Activated naive CD4-positive, alpha-beta T cell treated with anti-CD3 and anti-CD28 coated beads, Interleukin-2, amount 50 U/mL, for 16 hours (primary cell): ENCODE results near the gene SCG2.

Experiments used
- DNase-seq: peaks from one replicate; pipeline ENCODE4 v3.0.0-alpha.2; 2020

SCG2 gene, protein sequence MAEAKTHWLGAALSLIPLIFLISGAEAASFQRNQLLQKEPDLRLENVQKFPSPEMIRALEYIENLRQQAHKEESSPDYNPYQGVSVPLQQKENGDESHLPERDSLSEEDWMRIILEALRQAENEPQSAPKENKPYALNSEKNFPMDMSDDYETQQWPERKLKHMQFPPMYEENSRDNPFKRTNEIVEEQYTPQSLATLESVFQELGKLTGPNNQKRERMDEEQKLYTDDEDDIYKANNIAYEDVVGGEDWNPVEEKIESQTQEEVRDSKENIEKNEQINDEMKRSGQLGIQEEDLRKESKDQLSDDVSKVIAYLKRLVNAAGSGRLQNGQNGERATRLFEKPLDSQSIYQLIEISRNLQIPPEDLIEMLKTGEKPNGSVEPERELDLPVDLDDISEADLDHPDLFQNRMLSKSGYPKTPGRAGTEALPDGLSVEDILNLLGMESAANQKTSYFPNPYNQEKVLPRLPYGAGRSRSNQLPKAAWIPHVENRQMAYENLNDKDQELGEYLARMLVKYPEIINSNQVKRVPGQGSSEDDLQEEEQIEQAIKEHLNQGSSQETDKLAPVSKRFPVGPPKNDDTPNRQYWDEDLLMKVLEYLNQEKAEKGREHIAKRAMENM

DNA sequence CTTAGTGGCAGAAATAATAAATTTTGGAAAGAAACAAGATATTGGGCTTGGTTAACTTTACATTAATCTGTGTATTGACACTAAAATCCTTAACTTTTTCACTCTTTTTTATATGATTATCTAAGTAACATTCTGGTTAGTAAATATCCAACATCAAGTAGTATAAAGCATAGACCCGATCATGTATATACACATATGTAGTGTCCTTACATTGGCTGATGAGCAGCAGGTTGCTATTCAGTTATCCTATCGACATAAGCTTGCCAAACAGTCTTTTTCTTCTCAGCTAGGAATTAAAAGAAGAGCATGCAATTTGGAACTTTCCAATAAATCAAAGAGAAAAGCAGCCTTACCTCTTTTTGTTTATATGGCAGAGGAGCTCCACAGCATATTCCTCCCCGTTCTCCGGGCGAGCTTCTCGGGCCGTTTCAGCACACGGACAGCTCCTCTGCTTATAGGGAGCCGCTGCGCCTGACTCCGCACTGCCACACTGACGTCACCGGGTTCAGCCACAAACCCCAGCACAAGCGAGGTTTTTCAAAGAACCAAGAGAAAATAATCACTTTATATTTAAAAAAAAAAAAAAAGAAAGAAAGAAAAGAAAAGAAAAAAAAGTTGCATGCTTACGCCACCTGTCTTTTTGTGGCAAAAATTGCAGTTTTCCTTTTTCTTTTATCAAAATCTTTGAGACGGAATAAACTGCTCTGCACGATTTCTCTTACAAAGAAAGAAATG lies at the start of gene SCG2:
Gene SCG2, minus strand, starts transcription at position 430 of the 735 bp plus-strand sequence. CDS start 3,079 bp downstream, outside the sequence.
- no peak for DNase-seq

DNA sequence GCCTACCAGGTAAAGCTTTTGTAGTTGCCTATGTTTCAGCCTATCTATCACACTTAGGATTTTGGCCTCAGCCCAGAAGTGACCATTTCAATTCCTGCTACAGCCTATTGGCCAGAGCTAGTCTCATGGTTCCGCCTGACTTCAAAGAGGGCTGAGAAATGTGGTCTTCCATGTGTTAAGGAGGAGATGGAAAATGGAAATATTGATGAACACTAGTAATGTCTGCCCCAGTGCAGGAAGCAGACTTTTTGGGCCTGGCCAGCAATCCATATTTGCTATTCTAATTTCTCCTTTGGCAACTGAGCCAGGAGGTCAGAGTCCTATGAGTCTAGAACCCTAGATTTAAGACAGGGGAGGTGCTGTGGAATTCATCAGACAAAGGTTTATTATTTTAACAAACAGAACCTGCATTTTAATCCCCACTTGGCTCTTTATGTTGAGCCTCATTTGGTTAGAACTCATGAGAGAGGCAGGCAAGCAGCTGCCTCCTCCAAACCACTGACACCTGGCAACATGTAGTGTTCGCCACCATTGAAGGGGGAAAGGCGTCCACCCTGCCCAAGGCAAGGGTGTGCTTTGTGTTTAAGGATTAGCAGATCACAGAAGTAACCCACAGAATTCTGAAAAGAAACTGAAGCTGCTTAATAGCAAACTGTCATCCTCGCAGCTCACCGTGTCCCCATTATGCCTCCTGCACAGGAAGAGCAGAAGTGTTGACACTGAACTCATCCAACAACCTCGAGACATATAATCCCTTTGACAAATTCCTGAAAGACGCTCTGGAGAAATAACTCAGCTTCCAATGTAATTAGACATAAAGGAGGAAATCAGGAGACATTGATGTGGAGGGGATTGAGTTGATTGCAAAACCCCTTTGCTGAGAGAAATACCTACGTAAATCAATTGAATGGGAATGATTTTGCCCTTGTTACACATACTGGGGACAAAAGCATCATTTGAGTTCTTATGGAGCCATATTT lies 47.7 kb upstream of the SCG2 start:
- no peak for DNase-seq

DNA sequence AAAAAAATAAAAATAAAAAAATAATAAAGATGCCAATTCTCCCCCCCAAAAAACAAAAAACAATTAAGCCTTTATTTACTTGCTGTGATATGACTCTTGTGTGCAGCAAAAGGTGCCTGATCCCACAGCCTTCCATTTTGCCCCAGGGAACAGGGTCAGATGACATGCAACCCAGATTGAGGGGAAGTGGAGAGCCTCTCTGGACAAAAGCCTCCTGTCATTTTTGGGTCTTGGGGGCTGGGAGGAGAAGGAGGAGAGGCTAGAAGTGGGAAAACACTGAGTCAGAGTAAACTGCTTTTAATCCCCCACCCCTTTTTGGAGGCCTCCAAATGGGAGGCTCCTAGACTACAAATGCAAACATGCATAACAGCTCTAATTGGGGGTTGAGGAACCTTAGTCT lies 46.6 kb upstream of the SCG2 start:
- DNase-seq = no peak

DNA sequence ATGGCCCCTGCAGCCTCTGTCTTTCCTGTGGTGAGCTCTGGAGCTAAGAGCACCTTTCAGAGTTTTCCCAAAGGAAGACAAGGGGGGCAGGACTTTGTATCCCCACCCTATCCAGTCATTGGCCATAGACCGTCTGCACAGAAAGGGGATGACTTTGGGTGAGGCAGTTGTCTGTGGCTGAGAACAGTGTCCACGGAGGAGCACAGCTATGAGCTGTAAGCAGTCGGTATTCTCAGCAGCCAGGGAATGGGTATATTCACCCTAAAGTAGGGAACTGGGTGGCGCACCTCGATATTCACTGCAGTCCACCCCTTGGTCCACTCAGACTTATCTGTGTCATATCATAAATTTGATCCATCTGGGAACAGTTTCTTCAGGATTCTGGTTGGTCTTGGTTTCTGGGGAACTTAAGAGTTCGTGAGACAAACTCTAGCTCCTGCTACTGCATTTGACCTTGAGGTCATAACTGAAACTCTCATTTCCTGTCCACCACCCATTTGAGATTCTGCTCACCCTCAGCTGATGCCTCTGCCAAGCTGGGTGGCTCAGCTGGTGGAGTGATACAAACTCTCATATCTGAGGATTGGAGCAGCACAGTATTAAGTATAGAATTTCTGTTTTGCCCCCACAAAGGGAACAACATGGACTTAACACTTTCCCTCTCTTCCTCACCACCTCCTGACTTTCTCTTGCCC lies 45.2 kb upstream of the SCG2 start:
- no peak for DNase-seq

DNA sequence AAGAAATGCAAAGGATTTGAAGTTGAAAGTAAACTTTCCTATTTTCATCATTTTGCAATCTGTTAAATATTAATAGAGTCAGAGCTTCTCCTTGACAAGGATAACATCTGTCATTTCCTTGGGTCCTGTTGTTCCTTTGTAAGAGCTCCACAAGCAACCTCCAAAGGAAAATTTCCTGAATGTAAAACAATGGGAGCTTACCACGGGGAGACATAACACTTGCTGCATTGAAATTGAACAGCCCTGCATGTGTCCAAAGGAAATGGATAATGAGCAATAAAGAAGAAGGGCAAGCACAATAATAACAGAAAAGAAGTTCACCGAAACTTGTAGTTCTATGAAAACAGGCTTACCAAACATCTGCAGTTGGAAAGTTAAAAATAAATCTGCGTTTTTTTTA lies 42.0 kb upstream of the SCG2 start:
- no peak for DNase-seq

DNA sequence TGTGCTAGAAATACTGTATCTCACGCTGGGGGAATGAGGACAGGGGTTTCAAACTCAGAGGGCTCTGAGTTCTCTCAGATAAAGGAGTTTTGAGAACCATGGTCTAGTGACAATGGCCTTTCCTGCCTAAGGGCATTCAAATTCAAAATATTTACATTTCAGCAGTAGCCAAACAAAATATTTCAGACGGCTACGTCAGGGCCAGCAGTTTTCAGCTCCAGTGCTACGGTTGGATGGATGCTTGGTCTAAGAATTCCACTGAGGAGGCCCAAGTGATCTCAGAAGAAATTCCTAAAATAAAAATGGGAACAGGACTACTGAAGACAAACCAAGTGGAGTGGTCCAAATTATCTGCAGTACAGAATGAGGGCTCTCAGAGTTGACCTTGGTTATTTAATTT lies 41.1 kb upstream of the SCG2 start:
- no peak for DNase-seq

DNA sequence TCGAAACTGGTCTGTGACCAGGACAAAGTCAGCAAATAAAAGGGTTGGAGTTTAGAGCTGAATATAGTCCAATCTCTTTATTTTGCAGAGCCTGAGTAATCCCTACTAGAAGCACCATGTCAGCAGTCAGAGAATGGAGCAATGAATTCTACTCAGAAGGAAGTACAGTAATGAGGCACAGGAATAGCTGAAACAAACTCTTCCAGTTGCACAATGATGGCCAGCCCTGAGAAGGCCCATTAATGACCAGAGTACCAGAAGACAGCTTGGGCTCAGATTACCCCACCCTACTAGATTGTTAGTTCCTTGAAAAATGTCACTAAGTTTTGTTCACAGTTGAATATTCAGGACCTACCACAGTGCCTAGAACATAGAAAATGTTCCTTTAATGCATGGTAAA lies 40.3 kb upstream of the SCG2 start:
- DNase-seq = no peak

DNA sequence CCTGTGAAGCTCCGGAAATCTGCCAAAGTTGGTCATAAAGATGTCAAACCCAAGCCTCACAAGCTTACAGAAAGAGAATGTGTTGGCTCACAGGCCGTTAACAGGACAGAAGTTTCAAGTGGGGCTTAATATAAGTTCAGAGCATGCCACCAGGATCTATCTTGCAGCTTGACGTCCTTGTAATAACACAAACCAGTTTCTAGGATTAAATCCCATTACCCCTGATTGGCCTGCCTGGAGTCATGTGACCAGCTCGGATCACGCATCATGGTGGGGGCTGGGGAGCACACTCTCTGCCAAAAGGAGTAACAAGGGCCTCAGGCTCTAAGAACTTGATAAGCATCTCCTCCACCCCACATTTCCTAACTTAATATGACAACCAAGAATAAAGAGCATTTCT lies 38.9 kb upstream of the SCG2 start:
- DNase-seq = no peak

DNA sequence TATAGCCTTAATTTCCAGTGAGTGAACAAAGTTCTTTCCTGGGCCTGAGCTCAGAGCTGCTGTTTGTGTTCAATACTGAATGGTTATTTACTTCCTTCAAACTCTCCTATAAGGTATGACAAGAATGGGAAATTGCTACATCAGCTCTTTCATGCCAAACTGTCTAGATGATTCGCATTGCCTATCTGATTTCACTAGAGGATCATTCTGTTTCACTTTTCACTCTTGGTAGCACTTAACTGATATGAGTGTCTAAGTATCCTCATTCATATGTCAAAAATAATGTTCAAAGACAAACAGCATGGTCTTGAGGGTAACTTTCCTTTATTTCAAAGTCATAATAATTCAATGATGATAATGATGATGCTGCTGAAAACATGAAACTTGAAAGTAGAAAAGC lies 32.9 kb upstream of the SCG2 start:
- DNase-seq = no peak

DNA sequence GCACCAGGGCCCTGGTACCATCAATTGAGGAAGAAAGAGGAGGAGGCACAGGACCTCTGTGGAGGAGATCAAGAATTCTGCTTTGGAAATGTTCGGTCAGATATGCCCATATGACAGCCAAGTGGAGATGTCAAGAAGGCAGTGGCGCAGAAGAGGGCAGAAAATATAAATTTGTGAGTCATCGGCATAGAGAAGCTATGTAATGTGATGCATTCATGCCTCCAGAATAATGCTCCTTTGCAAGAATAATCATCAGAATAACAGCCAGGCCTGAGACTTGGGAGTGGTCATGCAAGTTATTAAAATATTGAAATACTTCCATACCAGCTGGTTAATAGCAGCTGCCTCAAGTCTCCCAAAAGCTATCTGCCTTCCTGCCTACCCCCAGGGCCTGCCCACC lies 32.1 kb upstream of the SCG2 start:
- no peak for DNase-seq

DNA sequence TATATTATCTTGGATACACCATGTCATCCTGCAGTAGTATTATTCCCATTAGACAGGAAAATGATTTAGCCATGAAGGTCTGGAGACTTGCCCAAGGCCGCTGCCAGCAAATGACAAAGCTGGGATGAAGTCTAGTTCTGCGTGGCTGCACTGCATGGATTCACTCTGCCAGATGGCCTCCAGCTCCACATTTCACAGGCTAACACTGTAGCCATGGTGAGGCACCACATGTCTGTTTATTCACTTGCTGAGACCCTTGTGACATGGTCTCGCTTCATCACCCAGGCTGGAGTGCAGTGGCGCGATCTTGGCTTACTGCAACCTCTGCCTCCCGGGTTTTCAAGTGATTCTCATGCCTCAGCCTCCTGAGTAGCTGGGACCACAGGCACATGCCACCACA lies 31.5 kb upstream of the SCG2 start:
- no peak for DNase-seq

DNA sequence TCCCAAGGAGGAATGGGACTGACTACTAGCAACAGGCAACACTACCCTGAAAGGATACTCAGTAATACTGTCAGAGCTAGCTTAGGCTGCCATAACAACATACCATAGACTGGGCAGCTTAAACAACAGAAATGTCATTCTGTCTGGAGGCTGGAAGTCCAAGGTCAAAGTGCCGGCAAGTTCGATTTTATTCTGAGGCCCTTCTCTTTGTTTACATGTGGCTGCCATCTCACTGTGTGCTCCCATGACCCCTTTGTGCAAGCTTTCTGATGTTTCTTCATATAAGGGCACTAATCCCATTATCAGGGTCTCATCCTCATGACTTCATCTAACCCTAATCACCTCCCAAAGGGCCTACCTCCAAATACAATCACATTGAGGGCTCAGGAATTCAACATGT lies 30.7 kb upstream of the SCG2 start:
- no peak for DNase-seq

DNA sequence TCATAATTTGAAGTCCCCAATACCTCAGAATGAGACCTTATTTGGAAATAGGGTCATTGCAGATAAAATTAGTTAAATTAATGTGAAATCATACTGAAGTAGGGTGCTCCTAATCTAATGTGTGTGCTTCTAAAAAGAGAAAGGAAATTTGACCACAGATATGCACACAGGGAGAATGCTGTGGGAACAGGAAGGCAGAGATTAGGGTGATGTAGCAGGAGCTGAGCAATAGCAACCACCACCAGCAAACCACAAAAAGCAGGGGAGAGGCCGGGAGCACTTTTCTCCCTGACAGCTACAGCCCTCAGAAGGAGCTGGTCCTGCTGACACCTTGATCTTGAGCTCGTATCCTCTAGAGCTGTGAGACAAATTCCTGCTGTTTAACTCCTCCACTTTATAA lies 24.6 kb upstream of the SCG2 start:
- no peak for DNase-seq

DNA sequence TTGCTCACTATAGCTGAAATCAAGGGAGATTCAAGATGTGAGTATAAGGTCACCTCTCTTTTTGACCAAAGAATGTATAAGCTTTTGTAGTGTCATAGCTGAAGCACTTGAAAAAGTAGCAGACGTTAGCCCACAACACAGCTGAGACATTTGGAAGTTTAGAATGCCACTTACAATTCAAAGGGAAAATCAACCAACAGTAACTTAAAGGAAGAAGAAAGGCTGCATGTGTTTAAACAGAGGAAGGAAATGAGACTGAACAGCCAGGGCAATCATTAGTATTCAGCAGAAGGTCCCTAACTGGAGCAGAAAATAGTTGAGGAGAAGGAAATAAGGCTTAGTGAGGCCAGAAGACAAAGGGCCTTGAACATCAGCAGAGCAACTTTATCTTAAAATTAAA lies 23.5 kb upstream of the SCG2 start:
- no peak for DNase-seq

DNA sequence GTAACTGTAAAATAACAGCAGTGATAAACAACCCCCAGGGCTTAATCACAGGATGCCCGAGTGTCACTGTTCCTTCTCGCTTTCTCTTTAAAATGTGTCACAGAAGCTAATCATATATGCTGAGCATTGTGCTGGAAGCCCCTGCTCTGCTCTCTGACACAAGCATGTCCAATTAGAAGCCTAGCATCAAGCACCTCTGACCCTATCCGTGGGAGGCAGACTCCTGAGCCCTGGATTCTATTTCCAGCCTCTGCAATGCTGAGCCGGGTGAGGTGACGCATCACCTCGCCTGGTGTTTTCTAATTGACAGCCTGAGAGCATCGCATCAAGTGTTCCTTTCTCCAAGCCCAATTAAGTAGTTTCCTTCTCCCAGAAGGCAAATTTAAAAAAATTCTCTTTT lies 19.7 kb upstream of the SCG2 start:
- DNase-seq = no peak

DNA sequence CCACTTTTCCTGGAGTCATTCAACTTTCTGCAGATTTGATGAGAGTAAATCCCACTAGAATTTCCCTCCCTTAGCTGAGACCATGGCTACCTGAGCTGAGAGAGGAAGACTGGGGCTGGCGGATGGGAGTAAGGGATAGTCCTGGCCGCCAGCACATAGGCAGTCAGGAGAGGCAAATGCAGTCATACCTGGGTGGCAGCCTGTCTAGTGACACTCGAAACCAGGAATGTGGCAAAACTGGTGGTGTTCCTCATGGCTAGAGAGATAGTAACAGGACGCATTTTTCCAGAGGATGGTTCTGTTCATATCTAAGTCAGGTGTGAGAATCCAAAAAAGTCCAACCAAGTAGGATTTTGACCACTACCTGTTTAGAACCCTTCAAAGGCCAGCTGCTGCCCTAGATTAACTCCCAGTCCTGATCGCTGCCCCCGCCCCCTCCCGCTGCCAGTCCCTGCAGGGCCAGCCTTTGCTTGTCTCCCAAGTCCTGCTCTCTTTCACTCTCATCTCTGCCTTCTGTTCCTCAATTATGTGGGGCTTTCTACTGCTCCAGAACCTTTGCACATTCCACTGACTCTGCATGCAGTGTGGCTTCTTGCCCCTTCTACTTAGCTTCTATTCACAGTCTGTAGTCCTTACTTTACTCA lies 17.4 kb upstream of the SCG2 start:
- no peak for DNase-seq

DNA sequence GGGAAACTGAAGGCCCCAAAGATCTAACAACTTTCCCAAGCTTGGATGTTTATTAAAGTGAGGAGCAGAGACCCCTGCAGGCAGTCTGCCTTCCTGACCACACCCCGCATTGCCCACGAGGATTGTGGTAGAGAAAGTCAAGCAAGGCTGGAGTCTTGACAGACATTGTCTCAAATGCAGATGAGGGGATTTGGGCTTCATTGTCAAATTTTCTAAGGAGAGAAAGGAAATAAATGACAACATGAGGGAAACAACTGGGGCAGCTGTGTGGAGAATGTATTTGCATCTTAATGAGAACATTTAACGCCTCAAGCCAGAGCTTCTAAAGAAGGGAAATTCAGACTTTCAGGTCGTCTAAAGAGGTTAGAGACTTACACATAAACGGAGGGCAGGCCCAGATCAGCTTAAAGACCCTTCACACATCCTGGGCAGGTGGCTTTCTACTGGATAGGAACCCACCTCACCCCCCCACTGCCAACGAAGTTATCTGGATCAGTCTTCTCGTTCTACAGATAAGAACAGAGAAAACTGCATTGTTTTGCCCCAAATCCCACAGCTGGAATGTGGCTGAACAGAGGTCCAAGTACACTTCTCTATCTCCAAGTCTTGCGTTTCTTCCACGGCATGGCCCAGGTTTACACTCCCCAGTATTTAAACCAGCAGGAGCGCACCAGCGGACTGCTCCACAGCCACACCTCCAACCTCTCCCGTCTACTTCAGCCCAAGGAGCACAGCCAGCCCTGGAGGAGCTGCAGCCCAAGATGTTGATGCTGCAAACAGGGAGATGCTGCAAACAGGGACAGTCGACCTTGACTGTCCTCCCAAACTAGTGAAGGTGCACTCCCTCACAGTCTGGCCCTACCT lies 16.2 kb upstream of the SCG2 start:
- DNase-seq = no peak

DNA sequence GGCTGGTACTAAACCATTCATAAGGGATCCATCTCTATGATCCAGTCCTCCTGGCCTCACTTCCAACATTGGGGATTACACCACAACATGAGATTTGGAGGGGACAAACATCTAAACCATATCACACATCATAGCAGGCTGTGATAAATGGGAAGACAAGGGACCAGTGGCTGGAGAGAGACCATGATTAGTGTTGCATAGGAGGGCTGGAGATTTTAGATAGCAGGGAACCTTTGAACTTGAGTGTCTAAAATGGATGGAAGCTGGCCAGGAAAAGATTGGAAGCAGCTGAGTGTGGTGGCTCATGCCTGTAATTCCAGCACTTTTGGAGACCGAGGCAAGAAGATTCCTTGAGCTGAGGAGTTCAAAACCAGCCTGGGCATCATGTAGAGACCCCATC lies 12.4 kb upstream of the SCG2 start:
- DNase-seq = no peak

DNA sequence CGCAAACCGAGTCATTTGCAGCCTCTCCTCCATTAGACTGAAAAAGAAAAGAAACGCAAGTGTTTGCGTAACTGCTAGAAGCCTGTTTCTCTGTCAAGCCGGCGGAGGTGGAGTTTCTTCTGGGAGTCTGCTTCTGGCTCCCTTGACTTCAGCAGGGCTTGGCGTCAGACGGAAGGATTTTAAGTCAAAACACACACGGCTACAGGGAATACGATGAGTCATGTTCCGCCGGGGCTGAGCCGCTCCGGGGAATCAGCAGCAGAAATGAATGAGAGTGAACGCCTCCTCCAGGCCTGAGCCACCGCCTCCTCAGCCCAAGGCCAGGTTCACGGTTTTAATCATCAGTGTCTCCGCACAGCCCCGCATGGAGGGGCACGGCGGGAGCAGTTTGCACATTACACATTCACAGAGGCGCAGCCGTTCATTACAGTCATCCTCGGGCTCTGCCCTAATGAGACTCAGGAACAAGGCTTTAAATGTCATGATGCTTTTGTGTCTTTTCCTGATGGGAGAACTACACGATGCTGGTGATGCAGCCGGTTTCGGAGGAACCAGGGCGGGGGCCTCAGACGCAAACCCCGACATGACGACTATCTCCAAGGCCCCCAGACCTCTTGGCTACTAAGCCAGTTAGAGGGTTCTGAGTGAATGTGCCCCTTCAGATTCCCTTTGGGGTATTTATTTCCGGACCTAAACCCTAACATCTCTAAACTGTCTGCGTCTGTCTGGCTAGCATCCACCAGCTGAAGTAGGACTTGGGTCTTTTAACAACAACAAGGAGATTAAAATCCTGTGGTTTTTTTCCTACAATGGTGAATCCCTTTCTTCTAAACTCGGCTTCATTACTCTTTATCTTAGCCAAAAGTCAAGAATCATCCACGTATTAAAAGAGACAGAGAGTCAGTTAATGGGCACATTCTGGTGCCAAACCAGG lies 11.1 kb upstream of the SCG2 start:
- no peak for DNase-seq

DNA sequence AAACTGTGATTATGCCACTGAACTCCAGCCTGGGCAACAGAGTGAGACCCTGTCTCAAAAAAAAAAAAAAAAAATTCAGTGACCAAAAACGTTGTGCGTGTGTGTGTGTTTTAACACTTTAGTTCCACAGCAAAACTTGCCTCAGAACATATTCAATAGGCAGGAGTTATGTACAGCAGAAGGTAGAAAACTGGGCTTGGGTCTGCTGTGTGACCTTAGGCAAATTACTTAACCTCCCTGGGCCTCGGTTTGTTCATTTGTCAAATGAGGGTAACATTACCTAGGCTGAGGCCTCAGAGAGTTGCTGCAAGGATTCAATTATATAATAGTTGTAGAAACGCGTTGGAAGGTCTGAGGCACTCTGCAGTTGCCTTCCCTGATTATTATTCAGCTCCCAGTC lies 10.3 kb upstream of the SCG2 start:
- no peak for DNase-seq
